DMS 273 (cell line): ENCODE measurements around the gene RFLNA.

Experiments
- DNase-seq: peaks from one replicate; lab custom pipeline; 2025; ENCODE audit not compliant: unreplicated experiment; lab: John Stamatoyannopoulos, UW

The RFLNA gene

GRCh38 chr12:124303579-124304313, 8.9 kb downstream of the RFLNA start:
- no peak for DNase-seq

- DNase-seq = no peak
Observed at GRCh38 chr12:124304314-124304790, 9.5 kb downstream of the RFLNA start.

GRCh38 chr12:124305136-124305535, 10.2 kb downstream of the RFLNA start:
- DNase-seq = no peak

- DNase-seq = no peak
Observed at GRCh38 chr12:124305776-124306685, 11.1 kb downstream of the RFLNA start.

- no peak for DNase-seq
Observed at GRCh38 chr12:124306686-124307555, 12.0 kb downstream of the RFLNA start.

GRCh38 chr12:124307556-124307825, 12.6 kb downstream of the RFLNA start:
- no peak for DNase-seq

- DNase-seq = no peak
Observed at GRCh38 chr12:124308741-124309140, 13.8 kb downstream of the RFLNA start.

GRCh38 chr12:124309231-124309630, 14.3 kb downstream of the RFLNA start:
- no peak for DNase-seq

- no peak for DNase-seq
Observed at GRCh38 chr12:124309744-124310143, 14.9 kb downstream of the RFLNA start.

- DNase-seq = no peak
Observed at GRCh38 chr12:124310178-124310577, 15.3 kb downstream of the RFLNA start.

GRCh38 chr12:124310785-124311184, 15.9 kb downstream of the RFLNA start:
- no peak for DNase-seq

GRCh38 chr12:124311292-124312109, 16.6 kb downstream of the RFLNA start:
- no peak for DNase-seq

GRCh38 chr12:124312601-124313000, 17.7 kb downstream of the RFLNA start:
- DNase-seq = no peak

- DNase-seq = no peak
Observed at GRCh38 chr12:124314207-124314606, 19.3 kb downstream of the RFLNA start.

- DNase-seq = no peak
Observed at GRCh38 chr12:124314766-124315165, 19.9 kb downstream of the RFLNA start.

- no peak for DNase-seq
Observed at GRCh38 chr12:124315372-124316044, 20.6 kb downstream of the RFLNA start.

- no peak for DNase-seq
Observed at GRCh38 chr12:124316257-124316900, 21.5 kb downstream of the RFLNA start.

GRCh38 chr12:124317400-124317799, 22.5 kb downstream of the RFLNA start:
- no peak for DNase-seq

GRCh38 chr12:124318278-124319020, 23.6 kb downstream of the RFLNA start:
- DNase-seq = no peak
